ENCODE data around the gene CENPC. TPM values are rescaled to one million over a fixed set of nuclear protein-coding genes. Genes with fewer than 3 reads are reported as not detected.

Gene CENPC
- total and polyA plus RNA-seq, 2 donors (not counting 3 experiments of a cell fraction or from before 2014, with no cell fraction given), result 3.6 to 26.4 TPM

DNA sequence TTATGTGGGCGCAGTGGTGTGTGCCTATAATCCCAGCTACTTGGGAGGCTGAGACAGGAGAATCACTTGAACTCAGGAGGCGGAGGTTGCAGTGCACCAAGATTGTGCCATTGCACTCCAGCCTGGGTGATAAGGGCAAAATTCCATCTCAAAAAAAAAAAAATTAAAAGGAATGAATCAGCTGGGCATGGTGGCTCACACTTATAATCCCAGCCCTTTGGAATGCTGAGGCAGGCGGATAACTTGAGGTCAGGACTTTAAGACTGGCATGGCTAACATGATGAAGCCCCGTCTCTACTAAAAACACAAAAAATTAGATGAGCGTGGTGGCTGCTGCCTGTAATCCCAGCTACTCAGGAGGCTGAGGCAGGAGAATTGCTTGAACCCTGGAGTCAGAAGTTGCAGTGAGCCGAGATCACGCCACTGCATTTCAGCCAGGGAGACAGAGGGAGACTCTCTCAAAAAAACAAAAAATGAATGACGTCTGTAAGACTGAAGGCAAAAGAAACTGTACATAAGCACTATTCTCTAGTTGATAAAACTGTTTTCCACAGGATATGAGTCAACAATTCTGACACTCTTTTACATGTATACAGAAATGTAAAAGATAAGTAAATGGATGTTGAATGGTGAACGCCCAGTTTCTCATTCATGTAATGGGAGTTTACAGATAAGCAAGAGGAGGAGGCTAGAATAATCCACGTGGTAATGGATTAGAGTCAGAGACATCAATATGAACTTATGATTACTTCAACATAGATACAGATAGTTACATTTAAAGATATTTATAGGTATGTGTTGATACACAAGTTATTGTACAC, 22.2 kb downstream of the CENPC start:
- TSS peak; percentile 26 for BruUV-seq (replicated peaks)
- Histone ChIP-seq H3K36me3 (ENCODE audit: control insufficient read depth in 2 of 2, extremely low read depth in 1 of 2, insufficient read depth in 2 of 2, low read length in 2 of 2) (peaks cover 0 to 3% of the 10 kb centered on the region in 2 experiments), H3K4me3 (replicated peaks in 1 of 3; ENCODE audit: insufficient read depth in 1 of 3, low read depth in 1 of 3, low read length in 3 of 3) (no peak overlapping the region), H3K27ac (ENCODE audit: insufficient read depth, low read depth, low read length) (peak overlapping the region; percentile 84), H3K79me2 (ENCODE audit: control insufficient read depth, insufficient read depth, low read length) (peaks cover 63% of the 10 kb centered on the region), H3K9ac (replicated peaks; ENCODE audit: extremely low read depth, insufficient read depth, low read length) (peak overlapping the region; percentile 53), H2AFZ (ENCODE audit: low read depth, low read length) (no peak overlapping the region), H3K4me1 (ENCODE audit: control insufficient read depth, extremely low read depth, insufficient read depth, low read length) (peaks cover 14% of the 10 kb centered on the region), H4K20me1 (replicated peaks; ENCODE audit: control insufficient read depth, extremely low read depth, insufficient read depth, low read length) (no peaks in the 10 kb centered on the region), H3K9me3 (replicated peaks; ENCODE audit: control insufficient read depth, insufficient read depth, low read length) (no peaks in the 10 kb centered on the region), H3K9me1 (replicated peaks; ENCODE audit: control insufficient read depth, extremely low read depth, insufficient read depth, low read length) (no peaks in the 10 kb centered on the region), H3K27me3 (ENCODE audit: control insufficient read depth in 2 of 2, insufficient read depth in 2 of 2, low read length in 2 of 2) (no peaks in the 10 kb centered on the region), H3K4me2 (ENCODE audit: insufficient read depth, low read length) (peak overlapping the region; percentile 35)
- DNase-seq (ENCODE audit: low read depth, low spot score) (peak; percentile 82), FAIRE-seq (no peak)
- POLR2A ChIA-PET, result no interaction called here
- CTCF ChIA-PET, result no interaction called here
- dilution Hi-C loops (cut with MboI; ENCODE audit: extremely low pct_ligation_motif_present, low sequenced_read_pairs) (no loop called here), intact Hi-C loops (cut with micrococcal nuclease) (loop anchor here (1.0 kb wide), 1 partner anchor 22 kb away; the partner anchor contains the start of gene CENPC)
- TF ChIP-seq POLR2AphosphoS5 (IDR thresholded peaks at IDR 0.05; ENCODE audit: insufficient read depth, low read depth, low read length) (no peak), FOS (IDR thresholded peaks at IDR 0.05; ENCODE audit: borderline replicate concordance, insufficient read depth, low read length) (peak; percentile 55), GATA2 (IDR thresholded peaks at IDR 0.05; ENCODE audit: insufficient read depth, insufficient read length, low read depth, low read length) (peak; percentile 48), JUN (IDR thresholded peaks at IDR 0.05; ENCODE audit: borderline replicate concordance, insufficient read depth, insufficient read length, low read depth) (peak; percentile 73), EZH2 (IDR thresholded peaks at IDR 0.05; ENCODE audit: borderline replicate concordance, low read depth, low read length, severe bottlenecking) (no peak)
- TF ChIP-seq, protein P1, sequence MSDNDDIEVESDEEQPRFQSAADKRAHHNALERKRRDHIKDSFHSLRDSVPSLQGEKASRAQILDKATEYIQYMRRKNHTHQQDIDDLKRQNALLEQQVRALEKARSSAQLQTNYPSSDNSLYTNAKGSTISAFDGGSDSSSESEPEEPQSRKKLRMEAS (IDR thresholded peaks at IDR 0.05; ENCODE audit: insufficient read depth, insufficient read length), result no peak
